Esophagus muscularis mucosa (tissue), 4 donors: Measurements from ENCODE around the gene ANXA1.

Source experiments
- EP300 ChIP-seq: sonication (generic); formaldehyde crosslinking; IDR thresholded peaks from one replicate; pipeline ENCODE4 v1.6.1; 2017; ENCODE audit warnings: antibody characterized with exemption
- POLR2A ChIP-seq: fragments of 450-650 bp; IDR thresholded peaks from one replicate; pipeline ENCODE4 v1.6.1; 2017; ENCODE audit warnings: antibody characterized with exemption, moderate library complexity, mild to moderate bottlenecking, low read depth
- POLR2AphosphoS5 ChIP-seq, 2 donors: sonication (generic); formaldehyde crosslinking; IDR thresholded peaks; one replicate each; pipeline ENCODE4 v1.6.1; 2017; ENCODE audit warnings: antibody characterized with exemption in 2 of 2
- TF ChIP-seq, protein P1 (sequence below), 3 experiments: fragments of 200-600 bp in 2 of 3; fragments of 450-650 bp in 1 of 3; sonication (generic) in 2 of 3; IDR thresholded peaks; one replicate each; pipeline ENCODE4 v1.5.1; 2017 to 2019; ENCODE audit warnings: antibody characterized with exemption in 3 of 3, mild to moderate bottlenecking in 2 of 3, moderate library complexity in 1 of 3

DNA sequence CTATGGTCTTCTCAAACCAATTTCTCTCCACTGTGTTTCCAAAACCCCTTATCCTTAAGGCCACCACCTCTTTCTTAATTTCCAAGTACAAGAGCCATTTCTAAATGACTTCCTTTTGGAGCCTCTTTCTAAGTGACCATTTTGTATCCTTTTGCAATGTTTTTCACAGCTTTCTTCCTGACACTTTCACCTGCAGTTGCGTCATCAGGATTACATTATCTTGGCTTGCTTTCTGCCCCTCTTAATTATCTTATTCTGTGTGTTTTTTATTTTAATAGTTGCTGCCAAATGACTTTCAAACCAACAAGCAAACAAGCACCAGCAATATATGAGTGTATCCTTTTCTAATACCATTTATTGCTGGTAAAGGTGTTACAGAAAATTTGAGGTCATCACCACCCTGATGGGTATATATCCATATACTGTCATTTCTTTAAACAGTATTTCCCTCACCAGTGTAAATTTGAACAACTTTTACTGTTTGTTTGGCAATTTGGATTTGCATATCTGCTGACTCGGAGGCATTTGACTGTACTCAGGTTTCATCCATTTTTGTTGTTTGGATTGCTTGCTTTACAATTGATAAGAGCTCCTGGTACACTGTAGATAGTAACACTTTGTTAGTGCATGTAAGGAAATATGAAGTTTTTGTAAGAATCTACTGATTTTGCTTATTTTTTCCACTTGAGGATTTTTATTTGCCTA is 5.4 kb upstream of the ANXA1 start:
- TF ChIP-seq, protein P1, sequence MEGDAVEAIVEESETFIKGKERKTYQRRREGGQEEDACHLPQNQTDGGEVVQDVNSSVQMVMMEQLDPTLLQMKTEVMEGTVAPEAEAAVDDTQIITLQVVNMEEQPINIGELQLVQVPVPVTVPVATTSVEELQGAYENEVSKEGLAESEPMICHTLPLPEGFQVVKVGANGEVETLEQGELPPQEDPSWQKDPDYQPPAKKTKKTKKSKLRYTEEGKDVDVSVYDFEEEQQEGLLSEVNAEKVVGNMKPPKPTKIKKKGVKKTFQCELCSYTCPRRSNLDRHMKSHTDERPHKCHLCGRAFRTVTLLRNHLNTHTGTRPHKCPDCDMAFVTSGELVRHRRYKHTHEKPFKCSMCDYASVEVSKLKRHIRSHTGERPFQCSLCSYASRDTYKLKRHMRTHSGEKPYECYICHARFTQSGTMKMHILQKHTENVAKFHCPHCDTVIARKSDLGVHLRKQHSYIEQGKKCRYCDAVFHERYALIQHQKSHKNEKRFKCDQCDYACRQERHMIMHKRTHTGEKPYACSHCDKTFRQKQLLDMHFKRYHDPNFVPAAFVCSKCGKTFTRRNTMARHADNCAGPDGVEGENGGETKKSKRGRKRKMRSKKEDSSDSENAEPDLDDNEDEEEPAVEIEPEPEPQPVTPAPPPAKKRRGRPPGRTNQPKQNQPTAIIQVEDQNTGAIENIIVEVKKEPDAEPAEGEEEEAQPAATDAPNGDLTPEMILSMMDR (IDR thresholded peaks at IDR 0.05): no peak
- no peak for TF ChIP-seq POLR2A
- TF ChIP-seq POLR2AphosphoS5 (IDR thresholded peaks at IDR 0.05): no peak
- TF ChIP-seq EP300: no peak
